PC-9 (cell line): Measurements from ENCODE around the gene SND1. TPM values are rescaled to one million over a fixed set of nuclear protein-coding genes. Genes with fewer than 3 reads are reported as not detected.

ENCODE experiments used
- BruUV-seq: library from RNA; stranded (reverse); fragments of 400-500 nt; replicated peaks from 2 replicates; lab custom pipeline; 2021; lab: Mats Ljungman, UMichigan
- CTCF ChIA-PET: fragments of 300-600 bp; sonication (Branson Sonifier 250); formaldehyde crosslinking; loops from one replicate; lab custom pipeline; 2022; ENCODE audit warnings: antibody characterized with exemption; lab: Charles Lee
- POLR2A ChIA-PET: fragments of 300-600 bp; sonication (Branson Sonifier 250); formaldehyde crosslinking; loops from one replicate; lab custom pipeline; 2022; ENCODE audit warnings: antibody characterized with exemption; ENCODE audit not compliant: unreplicated experiment; lab: Charles Lee
- DNase-seq, 2 experiments: peaks; one replicate each; pipeline versions ENCODE4 v3.0.0 to v3.0.0-alpha.2; 2015 to 2022; ENCODE audit warnings: mixed read lengths in 1 of 2
- H2AFZ ChIP-seq: fragments of 200-600 bp; sonication (generic); 2 replicates; pipeline ENCODE4 v1.8.1; 2017; ENCODE audit warnings: antibody characterized with exemption
- H3F3A ChIP-seq: fragments of 200-600 bp; sonication (generic); 2 replicates; pipeline ENCODE4 v1.8.1; 2017; ENCODE audit warnings: antibody characterized with exemption, mild to moderate bottlenecking, low read depth; ENCODE audit not compliant: insufficient read depth
- H3K27ac ChIP-seq: fragments of 200-600 bp; sonication (generic); 2 replicates; pipeline ENCODE4 v1.6.1; 2016; ENCODE audit warnings: mixed run types
- H3K27me3 ChIP-seq: fragments of 200-600 bp; sonication (generic); 2 replicates; pipeline ENCODE4 v1.6.1; 2016; ENCODE audit warnings: low read depth, mixed run types; ENCODE audit not compliant: insufficient read depth
- H3K36me3 ChIP-seq: fragments of 200-600 bp; sonication (generic); 2 replicates; pipeline ENCODE4 v1.6.1; 2016; ENCODE audit warnings: low read depth, mixed run types
- H3K4me1 ChIP-seq: fragments of 200-600 bp; sonication (generic); replicated peaks from 2 replicates; pipeline ENCODE4 v1.6.1; 2016; ENCODE audit warnings: mixed run types; ENCODE audit not compliant: insufficient read depth
- H3K4me2 ChIP-seq: fragments of 200-600 bp; sonication (generic); 2 replicates; pipeline ENCODE4 v1.6.1; 2017; ENCODE audit warnings: mixed run types
- H3K4me3 ChIP-seq: fragments of 200-600 bp; sonication (generic); 2 replicates; pipeline ENCODE4 v1.6.1; 2016; ENCODE audit warnings: mixed run types
- H3K79me2 ChIP-seq: fragments of 200-600 bp; sonication (generic); 2 replicates; pipeline ENCODE4 v1.6.1; 2017; ENCODE audit warnings: low read depth, mixed run types
- H3K9me2 ChIP-seq: fragments of 200-600 bp; sonication (generic); 2 replicates; pipeline ENCODE4 v1.8.1; 2017; ENCODE audit warnings: mild to moderate bottlenecking; ENCODE audit not compliant: insufficient read depth
- H3K9me3 ChIP-seq: fragments of 200-600 bp; sonication (generic); 2 replicates; pipeline ENCODE4 v1.8.1; 2016; ENCODE audit warnings: low read depth; ENCODE audit not compliant: insufficient read depth
- H4K20me1 ChIP-seq: fragments of 200-600 bp; sonication (generic); 2 replicates; pipeline ENCODE4 v1.8.1; 2017; ENCODE audit not compliant: insufficient read depth
- CTCF ChIP-seq: fragments of 200-600 bp; sonication (generic); conservative IDR thresholded peaks from 2 replicates; pipeline ENCODE4 v1.6.1; 2017; ENCODE audit warnings: mixed run types, antibody characterized with exemption, mild to moderate bottlenecking, moderate library complexity
- EZH2 ChIP-seq: fragments of 200-600 bp; sonication (generic); IDR thresholded peaks from 2 replicates; pipeline ENCODE4 v1.8.0; 2017; ENCODE audit warnings: antibody characterized with exemption, low read depth
- intact Hi-C: fragments of 100-400 bp; cut with micrococcal nuclease; formaldehyde crosslinking; loops from one replicate; pipeline ENCODE4 v1.10.0; 2022; ENCODE audit not compliant: unreplicated experiment
- total RNA-seq: library from RNA; stranded (reverse); gene quantifications from 2 replicates; pipeline ENCODE4 v1.2.3, GENCODE V29; 2021

SND1 gene
- total RNA-seq, 1 experiment from 2014 or later = 273 TPM

GRCh38 chr7:128114806-128115205 lies 462.8 kb downstream of the SND1 start:
- no peaks in the 10 kb centered on the region for H3K27me3 ChIP-seq

GRCh38 chr7:128115336-128115820 lies 463.4 kb downstream of the SND1 start:
- Histone ChIP-seq H3K4me3 (no peak overlapping the region), H3K4me1 (0 out of 2 replicates have a peak, but pooled peaks cover 5% of the 10 kb centered on the region), H3K36me3 (no peaks in the 10 kb centered on the region), H4K20me1 (no peaks in the 10 kb centered on the region), H3K9me2 (no peaks in the 10 kb centered on the region), H3F3A (no peaks in the 10 kb centered on the region), H3K27me3 (no peaks in the 10 kb centered on the region), H2AFZ (no peak overlapping the region), H3K79me2 (no peaks in the 10 kb centered on the region), H3K9me3 (no peaks in the 10 kb centered on the region), H3K4me2 (no peak overlapping the region), H3K27ac (no peak overlapping the region)
- POLR2A ChIA-PET = no interaction called here
- peak in 1 of 2 experiments; percentile 63 for DNase-seq
- no peak for TF ChIP-seq CTCF
- TF ChIP-seq EZH2 = no peak
- no TSS peak for BruUV-seq
- intact Hi-C loops = no loop called here
- CTCF ChIA-PET = no interaction called here

More at GRCh38 chr7:128114806-128115205, 462.8 kb downstream of the SND1 start:
- no peaks in the 10 kb centered on the region for H3K9me3 ChIP-seq
- no peak overlapping the region for H2AFZ ChIP-seq
- POLR2A ChIA-PET = no interaction called here
- no peak for TF ChIP-seq EZH2
- TF ChIP-seq CTCF = no peak
- intact Hi-C loops = no loop called here
- H3K4me3 ChIP-seq = no peak overlapping the region
- H4K20me1 ChIP-seq = no peaks in the 10 kb centered on the region
- H3K4me1 ChIP-seq = 0 out of 2 replicates have a peak, but pooled peaks cover 5% of the 10 kb centered on the region
- H3K9me2 ChIP-seq = no peaks in the 10 kb centered on the region
- DNase-seq = no peak
- no peaks in the 10 kb centered on the region for H3K79me2 ChIP-seq
- no peaks in the 10 kb centered on the region for H3F3A ChIP-seq
- CTCF ChIA-PET = no interaction called here
- H3K27ac ChIP-seq = no peak overlapping the region
- H3K36me3 ChIP-seq = no peaks in the 10 kb centered on the region
- H3K4me2 ChIP-seq = no peak overlapping the region
- no TSS peak for BruUV-seq

- H4K20me1 ChIP-seq = no peaks in the 10 kb centered on the region
- POLR2A ChIA-PET = no interaction called here
- CTCF ChIA-PET = no interaction called here
- no peak overlapping the region for H2AFZ ChIP-seq
- no peak overlapping the region for H3K4me3 ChIP-seq
- no peaks in the 10 kb centered on the region for H3K9me2 ChIP-seq
- TF ChIP-seq CTCF = no peak
- TF ChIP-seq EZH2 = no peak
- H3F3A ChIP-seq = no peaks in the 10 kb centered on the region
- H3K27ac ChIP-seq = no peak overlapping the region
- no peaks in the 10 kb centered on the region for H3K27me3 ChIP-seq
- intact Hi-C loops = no loop called here
- 0 out of 2 replicates have a peak, but pooled peaks cover 5% of the 10 kb centered on the region for H3K4me1 ChIP-seq
- DNase-seq = no peak
- H3K79me2 ChIP-seq = no peaks in the 10 kb centered on the region
- no peaks in the 10 kb centered on the region for H3K9me3 ChIP-seq
- BruUV-seq = no TSS peak
- no peak overlapping the region for H3K4me2 ChIP-seq
- no peaks in the 10 kb centered on the region for H3K36me3 ChIP-seq
These were observed 464.1 kb downstream of the SND1 start for GRCh38 chr7:128115821-128116723.
